Liver (tissue), 9 donors: ENCODE data around the gene PNMA1. TPM values are rescaled to one million over a fixed set of nuclear protein-coding genes. Genes with fewer than 3 reads are reported as not detected.
A peak's percentile ranks its signal among the peaks of the same experiment; 100 is the strongest.

Experiments
- DNase-seq: peaks from one replicate; pipeline ENCODE4 v3.0.0-alpha.2; 2017; ENCODE audit warnings: low spot score
- H3K27ac ChIP-seq, 2 donors: one replicate each; pipeline ENCODE4 v1.7.0; 2013; ENCODE audit warnings: inconsistent platforms in 2 of 2, low read length in 2 of 2, control low read depth in 1 of 2, low read depth in 1 of 2, mild to moderate bottlenecking in 1 of 2
- H3K27me3 ChIP-seq, 4 donors: one replicate each; pipeline versions ENCODE4 v1.6.1 to v1.7.0; 2013; ENCODE audit warnings: low read length in 3 of 4, inconsistent platforms in 1 of 4, mild to moderate bottlenecking in 1 of 4, moderate library complexity in 1 of 4; ENCODE audit not compliant: control insufficient read depth in 4 of 4, insufficient read depth in 4 of 4
- H3K36me3 ChIP-seq, 4 donors: one replicate each; pipeline versions ENCODE4 v1.6.1 to v1.7.0; 2013; ENCODE audit warnings: low read length in 3 of 4, mild to moderate bottlenecking in 3 of 4, low read depth in 1 of 4, moderate library complexity in 1 of 4; ENCODE audit not compliant: control insufficient read depth in 4 of 4, insufficient read depth in 3 of 4
- H3K4me1 ChIP-seq, 4 donors: one replicate each; pipeline versions ENCODE4 v1.6.1 to v1.7.0; 2013; ENCODE audit warnings: low read length in 3 of 4, mild to moderate bottlenecking in 3 of 4, moderate library complexity in 1 of 4; ENCODE audit not compliant: control insufficient read depth in 4 of 4, insufficient read depth in 4 of 4
- H3K4me3 ChIP-seq, 3 donors: one replicate each; pipeline versions ENCODE4 v1.6.1 to v1.7.0; 2013; ENCODE audit warnings: low read length in 3 of 3, control low read depth in 1 of 3, low read depth in 1 of 3, mild to moderate bottlenecking in 1 of 3
- H3K9ac ChIP-seq, 2 donors: one replicate each; pipeline ENCODE4 v1.7.0; 2013; ENCODE audit warnings: low read length in 2 of 2, mild to moderate bottlenecking in 2 of 2, moderate library complexity in 2 of 2, control low read depth in 1 of 2, low read depth in 1 of 2
- H3K9me3 ChIP-seq, 4 donors: one replicate each; pipeline versions ENCODE4 v1.6.1 to v1.7.0; 2013; ENCODE audit warnings: low read length in 3 of 4; ENCODE audit not compliant: control insufficient read depth in 4 of 4
- ATF3 ChIP-seq: IDR thresholded peaks from 2 replicates; pipeline ENCODE4 v1.6.1; 2016; ENCODE audit warnings: antibody characterized with exemption
- CTCF ChIP-seq: fragments of 150-350 bp; IDR thresholded peaks from 2 replicates; pipeline ENCODE4 v1.5.1; 2017; ENCODE audit warnings: improper control_type of control experiment, low read depth, low read length; ENCODE audit not compliant: missing input control
- FOXA1 ChIP-seq: IDR thresholded peaks from 2 replicates; pipeline ENCODE4 v1.6.1; 2016; ENCODE audit warnings: antibody characterized with exemption
- FOXA2 ChIP-seq: IDR thresholded peaks from 2 replicates; pipeline ENCODE4 v1.6.1; 2016; ENCODE audit warnings: antibody characterized with exemption
- GABPA ChIP-seq, 2 donors: IDR thresholded peaks in 1 of 2; conservative IDR thresholded peaks in 1 of 2; 2 replicates each; pipeline ENCODE4 v1.6.1; 2016; ENCODE audit warnings: antibody characterized with exemption in 2 of 2, mild to moderate bottlenecking in 1 of 2, moderate library complexity in 1 of 2
- HNF4A ChIP-seq, 2 donors: conservative IDR thresholded peaks; 2 replicates each; pipeline ENCODE4 v1.6.1; 2016; ENCODE audit warnings: antibody characterized with exemption in 2 of 2, mild to moderate bottlenecking in 2 of 2
- HNF4G ChIP-seq: IDR thresholded peaks from 2 replicates; pipeline ENCODE4 v1.6.1; 2016; ENCODE audit warnings: antibody characterized with exemption
- JUND ChIP-seq, 2 donors: IDR thresholded peaks; 2 replicates each; pipeline ENCODE4 v1.6.1; 2016; ENCODE audit warnings: antibody characterized with exemption in 2 of 2
- NR2F2 ChIP-seq: IDR thresholded peaks from 2 replicates; pipeline ENCODE4 v1.6.1; 2016; ENCODE audit warnings: antibody characterized with exemption
- RAD21 ChIP-seq, 2 donors: IDR thresholded peaks; 2 replicates each; pipeline ENCODE4 v1.6.1; 2016; ENCODE audit warnings: antibody characterized with exemption in 2 of 2, mild to moderate bottlenecking in 2 of 2
- RXRA ChIP-seq, 2 donors: IDR thresholded peaks; 2 replicates each; pipeline ENCODE4 v1.6.1; 2017 to 2018; ENCODE audit warnings: antibody characterized with exemption in 2 of 2, mild to moderate bottlenecking in 1 of 2
- SP1 ChIP-seq: IDR thresholded peaks from 2 replicates; pipeline ENCODE4 v1.6.1; 2018; ENCODE audit warnings: antibody characterized with exemption, mild to moderate bottlenecking
- TAF1 ChIP-seq: conservative IDR thresholded peaks from 2 replicates; pipeline ENCODE4 v1.6.1; 2016; ENCODE audit warnings: antibody characterized with exemption, mild to moderate bottlenecking
- YY1 ChIP-seq: IDR thresholded peaks from 2 replicates; pipeline ENCODE4 v1.6.1; 2016; ENCODE audit warnings: antibody characterized with exemption, mild to moderate bottlenecking
- ZBTB33 ChIP-seq: IDR thresholded peaks from 2 replicates; pipeline ENCODE4 v1.6.1; 2016; ENCODE audit warnings: antibody characterized with exemption
- WGBS: extraction: QIAGEN DNeasy Blood & Tissue Kit; methylation state at CpG from one replicate; pipeline ENCODE4 v1.1.7; 2013; 5-methylcytosine and 5-hydroxymethylcytosine counted together
- polyA plus RNA-seq, 2 donors: library from polyadenylated mRNA; stranded (reverse) in 1 of 2; unstranded in 1 of 2; fragments of 200-250 nt in 1 of 2; fragments of >200 nt in 1 of 2; fragmentation: Nextera tagmentation in 1 of 2; extraction: Ambion mirVana in 1 of 2; gene quantifications; one replicate each; pipeline versions ENCODE4 v1.2.1 to v1.2.3, GENCODE V29; 2013 to 2015
- total RNA-seq, 2 donors: library from RNA; depleted of rRNA; stranded (reverse); fragments of >200 nt; gene quantifications; one replicate each; pipeline ENCODE4 v1.2.3, GENCODE V29; 2014
- TF ChIP-seq, protein P1 (sequence below): IDR thresholded peaks from 2 replicates; pipeline ENCODE4 v1.6.1; 2016; ENCODE audit warnings: antibody characterized with exemption, mild to moderate bottlenecking
- TF ChIP-seq, protein P2 (sequence below): IDR thresholded peaks from 2 replicates; pipeline ENCODE4 v1.6.1; 2016; ENCODE audit warnings: antibody characterized with exemption
- donor health status: healthy.
- donor health status: healthy.
- donor health status: healthy.
- donor health status: healthy.
- donor health status: healthy.

PNMA1 gene
- total and polyA plus RNA-seq, 4 donors: 2.3 to 10.4 (median 3.4) TPM

GRCh38 chr14:73729556-73730265 is 15.5 kb upstream of the PNMA1 start:
- no peak overlapping the region for H3K4me3 ChIP-seq
- H3K9me3 ChIP-seq: no peaks in the 10 kb centered on the region
- peak overlapping the region; percentile 12 to 64 for H3K27ac ChIP-seq
- DNase-seq: no peak
- H3K36me3 ChIP-seq: peaks cover 11 to 64% (median 26%) of the 10 kb centered on the region in 4 donors
- no peak overlapping the region for H3K9ac ChIP-seq
- 90% methylated on average over 23 of the region's 23 CpGs for WGBS
- peaks cover 6 to 31% (median 20%) of the 10 kb centered on the region in 4 donors for H3K4me1 ChIP-seq
- no peak for TF ChIP-seq TAF1
- no peak for TF ChIP-seq ZBTB33
- TF ChIP-seq GABPA (IDR thresholded peaks at IDR 0.05 in 1 of 2, conservative IDR thresholded peaks at IDR 0.05 in 1 of 2): no peak
- no peak for TF ChIP-seq NR2F2
- TF ChIP-seq ATF3: no peak
- TF ChIP-seq, protein P1, sequence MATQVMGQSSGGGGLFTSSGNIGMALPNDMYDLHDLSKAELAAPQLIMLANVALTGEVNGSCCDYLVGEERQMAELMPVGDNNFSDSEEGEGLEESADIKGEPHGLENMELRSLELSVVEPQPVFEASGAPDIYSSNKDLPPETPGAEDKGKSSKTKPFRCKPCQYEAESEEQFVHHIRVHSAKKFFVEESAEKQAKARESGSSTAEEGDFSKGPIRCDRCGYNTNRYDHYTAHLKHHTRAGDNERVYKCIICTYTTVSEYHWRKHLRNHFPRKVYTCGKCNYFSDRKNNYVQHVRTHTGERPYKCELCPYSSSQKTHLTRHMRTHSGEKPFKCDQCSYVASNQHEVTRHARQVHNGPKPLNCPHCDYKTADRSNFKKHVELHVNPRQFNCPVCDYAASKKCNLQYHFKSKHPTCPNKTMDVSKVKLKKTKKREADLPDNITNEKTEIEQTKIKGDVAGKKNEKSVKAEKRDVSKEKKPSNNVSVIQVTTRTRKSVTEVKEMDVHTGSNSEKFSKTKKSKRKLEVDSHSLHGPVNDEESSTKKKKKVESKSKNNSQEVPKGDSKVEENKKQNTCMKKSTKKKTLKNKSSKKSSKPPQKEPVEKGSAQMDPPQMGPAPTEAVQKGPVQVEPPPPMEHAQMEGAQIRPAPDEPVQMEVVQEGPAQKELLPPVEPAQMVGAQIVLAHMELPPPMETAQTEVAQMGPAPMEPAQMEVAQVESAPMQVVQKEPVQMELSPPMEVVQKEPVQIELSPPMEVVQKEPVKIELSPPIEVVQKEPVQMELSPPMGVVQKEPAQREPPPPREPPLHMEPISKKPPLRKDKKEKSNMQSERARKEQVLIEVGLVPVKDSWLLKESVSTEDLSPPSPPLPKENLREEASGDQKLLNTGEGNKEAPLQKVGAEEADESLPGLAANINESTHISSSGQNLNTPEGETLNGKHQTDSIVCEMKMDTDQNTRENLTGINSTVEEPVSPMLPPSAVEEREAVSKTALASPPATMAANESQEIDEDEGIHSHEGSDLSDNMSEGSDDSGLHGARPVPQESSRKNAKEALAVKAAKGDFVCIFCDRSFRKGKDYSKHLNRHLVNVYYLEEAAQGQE: no peak
- TF ChIP-seq RAD21 (IDR thresholded peaks at IDR 0.05): no peak
- TF ChIP-seq FOXA1: no peak
- TF ChIP-seq FOXA2: no peak
- TF ChIP-seq SP1: no peak
- no peak for TF ChIP-seq HNF4A (conservative IDR thresholded peaks at IDR 0.05)
- H3K27me3 ChIP-seq: no peaks in the 10 kb centered on the region

- no peaks in the 10 kb centered on the region for H3K27me3 ChIP-seq
- H3K9me3 ChIP-seq: no peaks in the 10 kb centered on the region
- H3K4me1 ChIP-seq: peaks cover 11 to 40% (median 29%) of the 10 kb centered on the region in 4 donors
- H3K9ac ChIP-seq: no peak overlapping the region
- TF ChIP-seq CTCF (peak; percentile 97), ATF3 (peak; percentile 43), SP1 (peak; percentile 53), NR2F2 (peak; percentile 98), RAD21 (IDR thresholded peaks at IDR 0.05) (peak; percentile 99 to 100), HNF4G (no peak), YY1 (no peak), JUND (IDR thresholded peaks at IDR 0.05) (peak in 1 of 2 donors; percentile 75), RXRA (IDR thresholded peaks at IDR 0.05) (peak; percentile 79 to 89), HNF4A (conservative IDR thresholded peaks at IDR 0.05) (peak; percentile 20 to 50), GABPA (IDR thresholded peaks at IDR 0.05 in 1 of 2, conservative IDR thresholded peaks at IDR 0.05 in 1 of 2) (peak in 1 of 2 donors; percentile 54)
- TF ChIP-seq, protein P2, sequence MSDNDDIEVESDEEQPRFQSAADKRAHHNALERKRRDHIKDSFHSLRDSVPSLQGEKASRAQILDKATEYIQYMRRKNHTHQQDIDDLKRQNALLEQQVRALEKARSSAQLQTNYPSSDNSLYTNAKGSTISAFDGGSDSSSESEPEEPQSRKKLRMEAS: peak; percentile 35
- TF ChIP-seq, protein P1: no peak
- peak overlapping the region; percentile 12 to 64 for H3K27ac ChIP-seq
- peaks cover 11 to 57% (median 24%) of the 10 kb centered on the region in 4 donors for H3K36me3 ChIP-seq
- WGBS: 19% methylated on average over 6 of the region's 6 CpGs
- H3K4me3 ChIP-seq: no peak overlapping the region
- peak; percentile 96 for DNase-seq
These were observed 14.6 kb upstream of the PNMA1 start for GRCh38 chr14:73728717-73729330.
